ENCODE results near the gene PRR33. TPM values are rescaled to one million over a fixed set of nuclear protein-coding genes. Genes with fewer than 3 reads are reported as not detected.
A peak's percentile ranks its signal among the peaks of the same experiment; 100 is the strongest.

Gene PRR33
- total RNA-seq, 1 experiment from 2014 or later = not detected

DNA sequence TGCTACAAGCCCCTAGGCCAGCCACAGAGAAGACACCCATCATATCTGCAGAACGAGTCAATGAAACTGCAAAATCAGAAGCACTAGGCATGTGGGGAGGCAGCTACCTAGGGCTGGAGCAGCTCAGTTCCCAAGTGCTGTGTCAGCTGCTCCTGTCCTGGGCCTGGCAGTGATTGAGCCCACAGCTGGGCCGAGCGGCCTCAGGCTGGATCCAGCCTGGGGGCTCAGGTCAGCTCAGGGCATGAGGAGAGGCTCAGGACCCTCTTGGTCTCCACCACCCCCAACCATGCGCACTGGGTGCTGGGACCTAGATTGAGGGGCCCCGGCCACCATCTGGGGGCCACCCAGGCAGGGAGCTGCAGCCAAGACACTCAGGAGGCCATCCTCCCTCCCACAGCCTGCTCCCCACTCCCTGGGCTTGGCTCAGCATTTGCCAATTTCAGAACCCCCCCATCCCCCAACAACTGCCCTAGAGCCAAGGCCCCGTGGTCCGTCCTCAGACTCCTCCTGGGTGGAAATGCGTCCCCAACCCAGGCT lies 25.4 kb upstream of the PRR33 start:
- DNase-seq (ENCODE audit: low read depth) = no peak

DNA sequence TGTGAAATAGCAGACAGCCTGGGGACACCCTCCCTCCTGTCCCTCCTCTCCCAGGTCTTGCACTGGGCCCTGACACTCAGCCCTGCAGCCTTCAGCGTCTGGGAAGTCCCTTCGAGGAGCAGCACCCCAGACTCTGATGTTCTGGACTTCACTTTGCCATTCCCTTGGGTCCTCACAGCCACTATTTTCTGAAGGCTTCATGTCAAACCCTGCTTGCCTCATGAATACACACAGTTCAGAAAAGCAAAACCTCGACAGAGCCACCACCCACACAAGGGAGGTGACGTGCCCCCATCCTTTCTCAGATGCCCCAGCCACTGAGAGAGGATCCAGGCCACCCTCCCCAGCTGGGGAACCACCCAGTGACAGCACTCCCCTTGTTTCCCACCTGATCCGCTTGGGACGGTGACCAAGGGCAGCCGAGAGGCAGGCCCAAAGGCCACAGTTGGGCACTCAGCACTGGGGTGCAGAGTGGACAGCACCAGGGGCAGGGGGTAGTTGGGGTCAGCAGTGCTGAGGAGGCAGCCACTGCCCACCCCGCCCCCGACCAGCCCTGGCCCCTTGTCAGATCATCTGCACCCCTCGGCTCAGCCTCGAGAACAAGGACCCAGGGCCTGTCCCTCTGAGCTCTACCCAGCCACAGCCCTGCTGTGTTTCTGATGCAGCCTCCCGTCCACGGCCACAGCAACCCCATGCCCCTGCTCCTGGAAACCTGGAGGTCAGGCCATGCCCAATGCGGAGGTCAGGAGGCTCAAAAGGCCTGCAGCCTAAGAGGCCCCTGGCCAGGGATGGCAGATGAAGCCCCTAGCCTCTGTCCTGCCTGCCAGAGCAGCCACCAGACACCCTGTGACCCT lies 24.7 kb upstream of the PRR33 start:
- DNase-seq (ENCODE audit: low read depth) = no peak

DNA sequence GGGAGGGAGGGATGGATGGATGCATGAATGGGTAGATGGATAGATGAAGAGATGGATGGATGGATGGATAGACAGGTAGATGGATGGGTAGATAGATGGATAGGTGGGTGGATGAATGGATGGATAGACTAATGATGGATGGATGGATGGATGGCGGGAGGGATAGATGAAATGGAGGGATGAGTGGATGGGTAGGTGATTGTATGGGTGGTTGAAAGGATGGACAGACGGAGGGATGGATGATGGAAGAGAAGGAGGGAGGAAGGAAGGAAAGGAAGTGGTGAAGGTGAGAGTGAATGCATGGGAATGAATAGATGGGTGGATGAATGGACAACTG lies 24.1 kb upstream of the PRR33 start:
- DNase-seq (ENCODE audit: low read depth) = no peak

DNA sequence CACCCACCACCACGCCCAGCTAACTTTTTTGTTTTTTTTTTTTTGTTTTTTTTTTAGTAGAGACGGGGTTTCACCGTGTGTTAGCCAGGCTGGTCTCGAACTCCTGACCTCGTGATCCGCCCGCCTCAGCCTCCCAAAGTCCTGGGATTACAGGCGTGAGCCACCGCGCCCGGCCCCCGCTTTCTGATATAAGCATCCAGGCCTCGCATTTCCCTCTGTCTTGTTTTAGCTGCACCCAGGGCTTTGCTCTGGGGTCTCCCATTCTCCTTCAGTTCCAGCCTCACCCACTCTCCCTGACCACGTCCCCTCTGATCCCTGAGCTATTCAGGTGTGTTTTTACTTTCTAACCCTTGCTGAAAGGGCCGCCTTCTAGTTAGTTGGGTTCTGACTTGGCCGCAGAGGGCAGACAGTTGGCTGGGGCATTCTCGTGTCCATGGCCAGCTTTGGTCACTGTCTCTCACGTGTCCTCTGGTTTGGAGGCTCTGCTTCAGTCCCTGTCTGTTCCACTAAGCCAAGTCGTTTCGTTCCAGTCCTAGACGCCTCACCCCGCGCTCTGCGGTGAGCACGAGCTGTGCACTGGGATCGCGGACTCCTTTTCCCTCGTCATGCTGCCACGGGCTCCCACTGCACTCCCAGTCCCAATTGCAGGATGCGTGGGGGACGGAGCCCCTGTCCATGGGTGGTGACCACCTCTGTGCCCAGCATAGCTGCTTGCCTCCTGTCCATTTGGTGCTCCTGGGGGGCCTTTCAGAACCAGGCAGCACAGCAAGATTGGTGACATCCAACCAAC lies 21.8 kb upstream of the PRR33 start:
- DNase-seq (ENCODE audit: low read depth) = no peak

DNA sequence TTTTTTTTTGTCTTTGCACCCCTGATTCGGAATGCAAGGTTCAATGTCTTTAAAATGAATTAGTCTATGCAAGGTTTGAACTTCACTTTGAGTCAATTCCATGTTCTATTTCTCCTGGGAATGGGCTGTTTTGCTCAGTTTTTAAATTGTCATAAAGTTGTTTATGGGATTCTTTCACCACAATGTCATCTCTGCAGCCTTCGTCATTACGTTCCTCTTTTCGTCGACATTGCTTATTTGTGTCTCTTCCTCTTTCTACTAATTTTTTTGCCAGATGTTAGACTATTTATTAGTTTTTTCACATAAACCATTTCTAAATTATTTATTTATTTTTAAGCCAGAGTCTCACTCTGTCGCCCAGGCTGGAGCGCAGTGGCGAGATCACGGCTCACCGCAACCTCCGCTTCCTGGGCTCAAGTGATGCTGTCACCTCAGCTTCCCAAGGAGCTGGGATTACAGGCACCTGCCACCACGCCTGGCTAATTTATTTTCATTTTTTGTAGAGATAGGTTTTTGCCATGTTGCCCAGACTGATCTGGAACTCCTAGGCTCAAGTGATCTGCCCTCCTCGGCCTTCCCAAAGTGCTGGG lies 20.7 kb upstream of the PRR33 start:
- no peak for DNase-seq (ENCODE audit: low read depth)

DNA sequence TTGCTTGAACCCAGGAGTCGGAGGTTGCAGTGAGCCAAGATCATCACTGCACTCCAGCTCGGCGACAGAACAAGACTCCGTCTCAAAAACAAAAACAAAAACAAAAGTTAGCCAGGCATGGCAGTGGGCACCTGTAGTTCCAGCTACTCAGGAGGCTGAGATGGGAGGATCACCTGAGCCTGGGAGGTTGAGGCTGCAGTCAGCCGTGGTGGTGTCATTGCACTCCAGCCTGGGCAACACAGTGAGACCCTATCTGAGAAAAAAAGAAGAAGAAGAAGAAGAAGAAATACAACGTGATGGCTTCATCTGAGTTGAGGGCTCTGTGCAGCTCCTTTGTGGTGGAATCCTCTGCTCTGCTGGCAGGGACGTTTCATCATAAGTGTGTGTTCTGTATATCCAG lies 17.8 kb upstream of the PRR33 start:
- no peak for DNase-seq (ENCODE audit: low read depth)

DNA sequence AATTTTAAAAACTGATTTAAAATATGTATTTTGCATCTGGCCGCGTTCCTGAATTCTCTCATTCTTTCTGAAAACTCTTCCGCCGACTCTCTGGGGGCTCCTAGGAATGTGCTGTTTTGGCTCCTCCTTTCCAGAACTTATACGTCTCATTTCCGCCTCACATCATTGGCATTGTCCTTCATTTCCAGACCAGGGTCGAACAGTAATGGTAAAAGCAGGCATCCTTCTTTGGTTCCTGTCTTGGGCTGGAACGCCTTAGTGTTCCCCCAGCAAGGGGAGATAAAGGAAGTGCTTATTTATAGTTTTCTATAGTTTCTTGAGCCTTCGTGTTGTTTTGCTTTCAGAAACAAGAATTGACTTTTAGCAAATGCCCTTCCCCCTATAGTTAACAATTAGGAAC lies 16.9 kb upstream of the PRR33 start:
- no peak for DNase-seq (ENCODE audit: low read depth)

DNA sequence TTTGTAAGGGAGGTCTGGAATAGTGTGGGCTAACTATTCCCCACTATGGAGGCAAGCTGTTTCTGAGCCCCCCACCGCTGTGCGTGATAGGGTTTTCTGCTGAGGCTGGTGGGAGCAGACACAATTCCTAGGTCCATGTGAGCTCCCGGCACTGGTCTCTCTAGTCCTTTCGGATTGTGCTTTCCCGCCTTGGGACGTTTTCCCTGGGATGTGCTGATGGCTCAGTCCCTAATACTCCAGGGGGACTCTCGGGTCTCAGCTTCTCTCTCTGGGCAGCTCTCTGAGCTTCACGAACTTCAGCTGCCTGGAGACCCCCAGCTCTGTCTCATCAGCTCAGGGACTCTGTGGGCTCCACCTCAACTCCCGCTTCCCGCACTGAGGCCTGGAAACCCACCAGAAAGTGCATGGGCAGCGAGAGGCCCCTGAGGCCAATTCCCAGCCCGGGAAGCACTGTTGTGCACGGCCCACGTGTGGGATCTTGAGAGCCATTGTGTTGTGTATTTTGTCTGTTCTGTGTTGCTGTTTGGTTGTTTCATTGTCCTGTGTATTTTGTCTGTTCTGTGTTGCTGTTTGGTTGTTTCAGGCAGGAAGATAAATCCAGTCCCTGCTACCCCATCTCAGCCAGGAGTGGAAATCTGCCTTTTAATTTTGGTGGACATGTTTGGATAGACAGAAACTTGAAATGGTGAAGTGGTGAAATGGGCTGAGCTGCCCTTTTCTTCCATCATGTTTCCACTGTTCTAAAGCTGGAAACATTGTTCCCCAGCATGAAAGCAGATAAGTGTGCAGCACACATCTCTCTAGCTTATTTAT lies 15.1 kb upstream of the PRR33 start:
- no peak for DNase-seq (ENCODE audit: low read depth)

DNA sequence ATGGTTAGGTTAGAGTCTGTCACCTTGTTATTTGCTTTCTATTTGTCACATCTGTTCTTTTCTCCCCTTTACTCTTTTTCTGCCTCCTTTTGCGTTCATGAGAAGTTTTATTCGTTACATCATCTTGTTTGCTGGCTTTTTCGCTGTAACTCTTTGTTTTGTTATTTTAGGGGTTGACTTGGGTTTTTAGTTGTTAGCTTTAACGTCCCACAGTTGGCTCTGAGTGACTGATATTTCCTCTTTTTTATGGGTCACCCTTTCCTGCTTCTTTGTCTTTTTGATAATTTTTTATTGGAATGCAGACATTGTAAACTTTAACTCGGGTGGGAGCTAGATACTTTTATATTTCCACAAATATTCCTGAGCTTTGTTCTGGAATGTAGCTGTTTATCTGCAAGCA lies 14.5 kb upstream of the PRR33 start:
- DNase-seq (ENCODE audit: low read depth) = no peak

DNA sequence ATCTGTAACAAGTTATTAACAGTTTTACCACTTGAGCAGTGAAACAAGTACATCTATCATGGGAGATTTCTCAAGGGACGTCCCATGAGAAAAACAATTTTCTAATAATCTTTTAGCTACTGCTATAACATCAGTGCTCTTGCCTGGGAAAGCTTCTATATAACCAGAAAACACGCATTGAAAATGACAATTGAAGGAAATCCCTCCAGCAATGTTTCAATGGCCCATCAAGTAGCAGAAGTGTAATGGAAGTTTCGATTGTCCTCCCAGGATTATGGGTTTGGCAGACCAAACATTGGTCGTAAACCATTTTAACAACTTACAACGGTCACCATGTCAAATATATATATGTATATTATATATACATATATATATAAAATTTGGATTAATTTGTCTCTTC lies 8.0 kb upstream of the PRR33 start:
- DNase-seq (ENCODE audit: low read depth) = no peak

DNA sequence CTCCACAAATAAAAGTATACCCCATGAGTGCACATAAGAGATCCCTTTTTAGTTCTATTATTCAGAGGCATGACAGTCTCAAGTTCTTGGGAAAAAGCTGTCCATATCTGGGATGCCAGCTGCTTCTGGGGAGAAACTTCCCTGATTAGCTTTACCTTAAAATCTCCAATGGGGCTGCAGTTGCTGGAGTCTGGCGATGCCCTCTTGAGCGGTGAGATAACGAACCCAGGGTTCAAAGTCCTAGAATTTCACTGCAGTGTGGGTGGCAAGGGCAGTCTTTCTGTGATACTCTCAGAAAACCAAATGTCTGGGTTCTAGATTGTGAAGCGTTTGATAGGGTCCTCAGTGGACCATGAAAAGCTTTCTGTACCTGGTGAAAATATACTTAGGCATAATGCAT lies 7.4 kb upstream of the PRR33 start:
- DNase-seq (ENCODE audit: low read depth) = no peak

DNA sequence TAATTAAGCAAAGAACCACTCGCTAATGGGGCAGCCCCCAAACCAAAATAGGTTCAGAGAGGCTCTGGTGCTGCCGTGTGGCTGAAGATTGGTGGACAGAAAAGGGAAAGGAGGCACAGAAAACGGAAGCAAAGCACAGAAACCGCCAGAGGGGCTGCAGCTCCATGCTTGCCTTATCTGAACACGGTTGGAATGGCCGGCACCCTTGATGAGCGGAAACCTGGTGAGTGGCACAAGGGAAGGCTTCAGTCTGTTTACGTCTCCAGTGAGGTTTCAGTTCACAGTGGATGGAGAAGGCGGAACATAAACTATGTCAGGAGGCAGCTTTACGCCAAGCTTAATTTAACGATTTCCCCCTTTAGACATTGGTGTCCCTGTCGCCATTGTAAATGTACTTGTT lies 5.2 kb upstream of the PRR33 start:
- DNase-seq (ENCODE audit: low read depth) = no peak

DNA sequence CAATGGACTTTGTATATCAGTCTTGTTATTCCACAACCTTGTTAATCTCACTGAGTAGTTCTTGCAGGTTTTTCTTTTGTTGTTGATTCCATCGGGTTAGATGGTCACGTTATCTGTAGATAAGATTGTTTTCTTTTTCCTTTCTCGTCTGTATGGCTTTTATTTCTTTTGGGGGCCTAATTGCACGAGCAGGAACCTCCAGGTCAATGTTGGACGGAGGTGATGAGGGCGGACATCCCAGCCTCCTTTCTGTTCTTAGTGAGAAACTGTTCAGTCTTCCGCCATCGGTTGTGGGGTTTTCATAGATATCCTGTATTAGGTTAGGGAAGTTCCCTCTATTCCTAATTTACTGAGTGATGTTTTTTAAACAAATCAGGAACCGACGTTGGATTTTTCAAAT lies 4.8 kb upstream of the PRR33 start:
- DNase-seq (ENCODE audit: low read depth) = no peak

DNA sequence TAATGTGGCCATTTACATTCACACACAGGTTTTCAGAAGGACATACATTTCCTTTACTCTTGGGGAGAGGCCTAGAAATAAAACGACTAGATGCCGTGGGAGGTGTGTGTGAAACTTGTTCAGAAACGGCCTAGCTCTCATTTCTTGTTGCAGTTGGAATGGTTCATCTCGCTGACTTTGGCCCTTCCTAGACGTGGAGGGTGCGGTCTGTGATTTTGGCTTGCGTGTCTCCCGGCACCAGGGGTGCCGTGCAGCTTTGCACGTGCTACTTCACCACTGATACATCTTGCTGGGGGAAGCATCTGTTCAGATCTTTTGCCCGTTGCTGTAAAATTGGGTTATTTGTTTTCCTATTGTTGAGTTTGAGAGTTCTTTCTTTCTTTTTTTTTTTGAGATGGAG lies 3.1 kb upstream of the PRR33 start:
- DNase-seq (ENCODE audit: low read depth) = no peak

DNA sequence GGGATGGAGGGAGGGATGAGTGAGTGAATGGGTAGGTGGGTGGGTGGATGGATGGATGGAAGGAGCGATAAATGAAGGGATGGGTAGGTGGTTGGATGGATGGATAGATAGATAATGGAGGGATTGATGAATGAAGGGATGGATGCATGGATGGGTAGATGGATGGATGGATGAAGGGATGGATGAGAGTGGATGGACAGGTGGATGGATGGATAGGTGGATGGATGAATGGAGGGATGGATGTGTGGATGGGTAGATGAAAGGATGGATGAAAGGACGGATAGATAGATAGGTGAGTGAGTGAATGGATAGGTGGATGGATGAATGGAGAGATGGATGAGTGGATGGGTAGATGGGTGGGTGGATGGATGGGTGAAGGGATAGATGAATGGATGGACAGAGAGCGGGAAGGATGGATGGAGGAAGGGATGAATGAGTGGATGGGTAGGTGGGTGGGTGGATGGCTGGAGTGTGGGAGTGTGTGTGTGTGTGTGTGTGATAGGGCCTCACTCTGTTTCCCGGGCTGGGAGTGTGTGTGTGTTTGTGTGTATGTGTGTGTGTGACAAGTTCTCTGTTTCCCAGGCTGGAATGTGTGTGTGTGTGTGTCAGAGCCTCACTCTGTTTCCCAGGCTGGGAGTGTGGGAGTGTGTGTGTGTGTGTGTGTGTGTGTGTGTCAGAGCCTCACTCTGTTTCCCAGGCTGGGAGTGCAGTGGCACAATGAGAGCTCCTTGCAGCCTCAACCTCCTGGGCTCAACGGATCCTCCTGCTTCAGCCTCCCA lies 2.1 kb upstream of the PRR33 start:
- no peak for DNase-seq (ENCODE audit: low read depth)

DNA sequence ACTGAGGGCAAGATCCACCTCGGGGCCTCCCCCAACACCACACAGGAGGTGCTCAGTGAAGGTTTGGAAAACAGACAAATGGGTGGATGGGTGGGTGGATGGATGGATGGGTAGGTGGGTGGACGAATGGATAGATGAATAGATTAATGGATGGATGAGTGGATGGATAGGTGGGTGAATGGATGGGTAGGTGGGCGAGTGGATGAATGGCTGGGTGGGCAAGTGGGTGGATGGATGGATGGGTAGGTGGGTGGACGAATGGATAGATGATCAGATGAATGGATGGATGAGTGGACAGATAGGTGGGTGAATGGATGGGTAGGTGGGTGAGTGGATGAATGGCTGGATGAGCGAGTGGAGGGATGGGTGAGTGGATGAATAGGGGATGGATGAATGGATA lies 863 bp upstream of the PRR33 start:
- no peak for DNase-seq (ENCODE audit: low read depth)

DNA sequence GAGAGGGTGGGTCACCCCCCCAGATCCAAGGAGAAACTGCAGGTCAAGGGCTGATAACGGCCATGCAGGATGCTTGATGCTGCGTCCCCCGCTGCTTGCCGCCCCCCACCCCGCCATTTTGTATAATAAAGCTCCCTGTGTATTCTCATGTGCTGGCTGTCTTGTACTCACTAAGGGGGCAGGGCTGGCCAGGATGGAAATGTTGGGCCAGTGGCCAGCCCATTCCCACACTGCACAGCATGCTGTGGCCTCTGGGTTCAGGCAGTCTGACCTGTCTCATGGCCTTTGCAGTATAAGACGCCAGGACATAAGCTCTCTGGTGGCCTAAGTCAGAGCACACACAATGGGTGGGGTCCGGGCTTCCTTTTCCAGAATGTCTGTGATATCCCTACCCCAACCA lies 421 bp upstream of the PRR33 start:
- DNase-seq (ENCODE audit: low read depth) = no peak

DNA sequence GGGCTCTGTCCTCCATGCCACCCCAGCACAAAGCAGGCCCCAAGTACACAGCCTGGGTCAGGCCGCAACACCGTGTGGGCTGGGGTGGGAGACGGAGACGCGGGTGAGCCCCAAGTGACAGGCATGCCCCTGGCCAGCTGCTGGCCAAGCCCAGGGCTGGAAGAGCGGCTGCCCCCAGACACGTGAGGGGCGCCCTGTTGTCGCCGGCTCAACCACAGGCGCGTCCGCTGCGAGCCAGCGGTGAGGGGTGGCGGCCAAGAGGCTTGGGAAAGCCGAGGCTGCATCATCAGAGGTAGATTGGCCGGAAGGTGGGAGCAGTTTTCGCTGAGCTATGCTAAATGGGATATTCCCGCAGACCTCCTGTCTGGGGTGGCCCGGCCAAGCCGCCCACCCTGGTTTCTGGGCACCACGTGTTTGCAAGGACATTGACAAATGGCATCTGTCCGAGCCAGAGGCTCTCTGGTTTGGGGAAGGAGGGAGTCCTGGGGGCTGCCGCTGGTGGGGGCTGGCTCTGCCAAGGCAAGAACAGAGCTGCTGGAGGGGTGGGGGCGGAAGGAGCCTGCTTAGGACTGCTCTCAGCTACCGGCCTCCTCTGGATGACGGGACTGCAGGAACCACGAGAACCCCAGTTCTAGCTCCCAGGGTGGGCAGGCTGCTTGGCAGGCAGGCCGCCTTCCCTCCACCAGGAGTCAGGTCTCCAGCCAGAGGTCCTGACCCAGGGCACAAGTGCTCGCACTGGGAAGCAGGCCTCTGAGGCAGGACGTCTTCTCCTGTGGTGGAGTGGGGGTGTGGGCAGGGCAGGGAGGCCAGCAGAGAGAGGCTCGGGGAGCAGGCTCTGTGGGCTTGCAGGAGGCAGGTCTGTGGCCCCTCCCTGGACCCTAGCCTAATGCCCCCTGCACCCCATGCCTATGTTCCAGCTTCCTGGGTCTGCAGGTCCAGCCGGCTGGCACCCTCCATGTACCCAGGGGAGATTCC lies 552 bp downstream of the PRR33 start:
- peak; percentile 20 for DNase-seq (ENCODE audit: low read depth)

DNA sequence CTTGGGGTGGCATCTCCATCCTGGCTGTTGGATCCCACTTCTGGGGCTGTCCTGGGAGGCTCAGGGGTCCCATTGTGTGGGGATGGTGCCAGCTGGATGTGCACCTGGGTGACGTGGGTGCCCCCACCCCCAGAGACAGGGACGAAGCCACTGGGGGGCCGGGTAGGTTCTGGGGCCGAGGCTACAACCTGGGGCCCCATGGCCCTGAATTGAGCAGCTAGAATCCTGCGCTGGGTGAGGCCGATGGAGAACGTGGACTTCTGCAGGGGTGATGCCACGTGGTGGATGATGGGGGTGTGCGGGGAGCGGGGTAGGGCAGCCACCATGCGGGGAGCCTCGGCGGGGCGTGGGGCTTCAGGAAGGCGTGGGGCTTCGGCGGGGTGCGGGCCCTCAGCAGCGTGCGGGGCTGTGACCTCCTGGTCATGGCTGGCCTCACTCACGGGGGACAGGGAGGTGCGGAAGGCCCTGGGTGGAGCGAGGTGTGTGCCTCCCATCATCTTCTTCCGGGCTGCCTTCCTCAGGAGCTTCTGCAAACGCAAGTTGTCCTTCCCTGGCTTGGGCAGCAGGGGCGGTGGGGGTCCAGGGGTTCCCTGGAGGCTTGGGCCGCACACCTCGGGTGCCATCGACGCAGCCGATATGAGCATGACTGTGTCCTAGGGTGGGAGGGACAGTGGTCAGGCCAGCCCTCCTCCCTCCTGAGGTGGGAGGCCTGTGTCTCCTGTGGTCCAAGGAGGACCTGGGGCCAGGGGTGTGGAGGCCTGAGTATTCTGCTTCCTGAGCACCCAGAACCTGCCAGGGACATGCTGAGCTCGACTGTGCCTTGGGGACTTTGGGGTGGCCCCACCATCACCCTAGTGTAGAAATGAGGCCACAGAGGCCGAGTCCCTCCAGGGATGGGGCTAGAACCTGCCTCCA lies 1.5 kb downstream of the PRR33 start:
- no peak for DNase-seq (ENCODE audit: low read depth)
